GM18951 (cell line): ENCODE data around the gene ARHGAP44.

ENCODE experiments used
- POLR2A ChIP-seq: IDR thresholded peaks from 4 replicates; pipeline ENCODE4 v1.6.1; 2011; ENCODE audit warnings: mild to moderate bottlenecking; ENCODE audit not compliant: insufficient read length, insufficient read depth; ENCODE audit errors: extremely low read depth
- in situ Hi-C: fragments of 300-500 bp; cut with MboI; formaldehyde crosslinking; loops from one replicate; pipeline ENCODE4 v1.12.0; 2022; ENCODE audit warnings: low sequenced_read_pairs, mixed read lengths, inconsistent platforms; ENCODE audit not compliant: unreplicated experiment

The ARHGAP44 gene

GRCh38 chr17:12794919-12795532, 5.7 kb downstream of the ARHGAP44 start:
- in situ Hi-C loops: no loop called here
- TF ChIP-seq POLR2A: no peak

- in situ Hi-C loops: no loop called here
- no peak for TF ChIP-seq POLR2A
These were observed 11.6 kb downstream of the ARHGAP44 start for GRCh38 chr17:12800855-12801365.

GRCh38 chr17:12806630-12807029, 17.3 kb downstream of the ARHGAP44 start:
- no peak for TF ChIP-seq POLR2A
- in situ Hi-C loops: no loop called here

GRCh38 chr17:12808723-12809122, 19.4 kb downstream of the ARHGAP44 start:
- TF ChIP-seq POLR2A: no peak

GRCh38 chr17:12812877-12813276, 23.6 kb downstream of the ARHGAP44 start:
- no peak for TF ChIP-seq POLR2A
- in situ Hi-C loops: no loop called here

More at GRCh38 chr17:12808723-12809122, 19.4 kb downstream of the ARHGAP44 start:
- in situ Hi-C loops: no loop called here

GRCh38 chr17:12813664-12814063, 24.4 kb downstream of the ARHGAP44 start:
- no peak for TF ChIP-seq POLR2A
- in situ Hi-C loops: no loop called here

GRCh38 chr17:12814718-12815117, 25.4 kb downstream of the ARHGAP44 start:
- no peak for TF ChIP-seq POLR2A
- in situ Hi-C loops: no loop called here

- in situ Hi-C loops: no loop called here
- no peak for TF ChIP-seq POLR2A
These were observed 26.4 kb downstream of the ARHGAP44 start for GRCh38 chr17:12815642-12816141.

- in situ Hi-C loops: no loop called here
- no peak for TF ChIP-seq POLR2A
These were observed 32.2 kb downstream of the ARHGAP44 start for GRCh38 chr17:12821376-12821940.

GRCh38 chr17:12826431-12826830, 37.1 kb downstream of the ARHGAP44 start:
- in situ Hi-C loops: no loop called here
- no peak for TF ChIP-seq POLR2A

- in situ Hi-C loops: no loop called here
- TF ChIP-seq POLR2A: no peak
These were observed 41.5 kb downstream of the ARHGAP44 start for GRCh38 chr17:12830777-12831247.

GRCh38 chr17:12831839-12832238, 42.5 kb downstream of the ARHGAP44 start:
- in situ Hi-C loops: no loop called here
- TF ChIP-seq POLR2A: no peak

- no peak for TF ChIP-seq POLR2A
These were observed 49.7 kb downstream of the ARHGAP44 start for GRCh38 chr17:12839042-12839441.

GRCh38 chr17:12842936-12843335, 53.6 kb downstream of the ARHGAP44 start:
- TF ChIP-seq POLR2A: no peak
- in situ Hi-C loops: no loop called here

More at GRCh38 chr17:12839042-12839441, 49.7 kb downstream of the ARHGAP44 start:
- in situ Hi-C loops: no loop called here
